ENCODE measurements around the gene PRKCA. TPM values are rescaled to one million over a fixed set of nuclear protein-coding genes. Genes with fewer than 3 reads are reported as not detected.

PRKCA gene
- total and polyA plus RNA-seq, 4 experiments from 2014 or later, result 1.1 to 107 (median 56.1) TPM

DNA sequence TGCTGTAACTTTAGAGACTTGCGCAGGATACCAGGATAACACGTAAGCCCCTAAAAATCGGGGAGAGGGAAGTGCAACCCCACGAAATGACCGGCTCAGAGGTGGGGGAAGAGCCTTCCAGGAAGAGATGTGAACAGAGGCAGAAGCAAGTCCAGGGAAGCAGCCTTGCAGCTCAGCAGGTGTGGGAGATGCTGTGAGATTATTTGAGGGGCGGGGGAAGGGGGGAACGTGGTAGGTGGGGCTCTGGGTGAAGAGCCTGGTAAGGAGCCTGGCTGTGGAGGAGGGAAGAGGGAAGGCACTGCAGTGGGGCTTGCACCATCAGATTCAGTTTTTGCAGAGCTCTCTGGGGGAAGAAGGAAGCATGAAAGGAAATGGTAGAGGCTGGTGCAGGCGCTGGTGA lies 437.1 kb downstream of the PRKCA start:
- ChIA-PET CTCF (ENCODE audit: partially characterized antibody) (no interaction called here), POLR2A (ENCODE audit: partially characterized antibody) (no interaction called here)
- H3K27me3 Mint-ChIP-seq, result no peaks in the 10 kb centered on the region
- intact Hi-C loops (cut with micrococcal nuclease), result no loop called here
- no peak overlapping the region for H3K4me3 ChIP-seq (ENCODE audit: low read length in 2 of 2)
- no peaks in the 10 kb centered on the region for H3K27me3 ChIP-seq (ENCODE audit: insufficient read depth, low read length)
- no peak overlapping the region for H3K4me3 Mint-ChIP-seq
- no peak for DNase-seq
- peak overlapping the region in 2 of 7 donors; percentile 12 to 36 for H3K27ac Mint-ChIP-seq
- peaks cover 77 to 81% of the 10 kb centered on the region in 2 donors for H3K36me3 Mint-ChIP-seq
- no peaks in the 10 kb centered on the region for H3K4me1 ChIP-seq (ENCODE audit: insufficient read depth, low read length)
- peaks cover 0 to 2% (median 0%) of the 10 kb centered on the region in 8 donors for H3K9me3 Mint-ChIP-seq
- peaks cover 50% of the 10 kb centered on the region for H3K36me3 ChIP-seq (ENCODE audit: insufficient read depth, low read length)
- no peak overlapping the region for H3K27ac ChIP-seq (ENCODE audit: low read depth, low read length)
- H3K9me3 ChIP-seq (ENCODE audit: control insufficient read depth in 1 of 2, low read length in 2 of 2), result no peaks in the 10 kb centered on the region
- H3K4me1 Mint-ChIP-seq, result peaks cover 0 to 2% (median 0%) of the 10 kb centered on the region in 4 donors

DNA sequence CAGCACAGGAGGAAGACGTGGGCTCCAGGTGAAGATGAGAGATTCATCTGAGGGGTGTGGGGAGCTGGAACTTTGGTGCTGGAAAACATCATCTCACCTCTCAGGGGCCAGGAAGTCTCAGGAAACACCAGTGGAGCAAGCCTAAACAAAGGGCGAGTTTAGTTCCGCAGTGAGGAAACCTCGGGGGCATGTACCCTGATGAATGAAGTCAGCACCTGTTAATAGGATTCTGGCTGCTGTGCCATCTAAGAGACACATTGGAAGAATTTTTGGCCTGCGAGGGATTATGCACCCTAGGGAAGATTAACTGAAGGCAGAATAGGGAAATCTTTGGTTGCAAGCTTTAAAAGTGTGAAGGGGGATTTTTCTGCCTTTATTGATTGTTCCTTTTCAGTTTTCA lies 437.8 kb downstream of the PRKCA start:
- no peak overlapping the region for H3K4me3 Mint-ChIP-seq
- H3K9me3 Mint-ChIP-seq, result peaks cover 0 to 2% (median 0%) of the 10 kb centered on the region in 8 donors
- peaks cover 44% of the 10 kb centered on the region for H3K36me3 ChIP-seq (ENCODE audit: insufficient read depth, low read length)
- no peaks in the 10 kb centered on the region for H3K9me3 ChIP-seq (ENCODE audit: control insufficient read depth in 1 of 2, low read length in 2 of 2)
- H3K4me1 ChIP-seq (ENCODE audit: insufficient read depth, low read length), result no peaks in the 10 kb centered on the region
- POLR2A ChIA-PET (ENCODE audit: partially characterized antibody), result no interaction called here
- H3K4me1 Mint-ChIP-seq, result peaks cover 0 to 2% (median 0%) of the 10 kb centered on the region in 4 donors
- no peaks in the 10 kb centered on the region for H3K27me3 Mint-ChIP-seq
- intact Hi-C loops (cut with micrococcal nuclease), result no loop called here
- peak overlapping the region in 3 of 7 donors; percentile 13 to 51 (median 48) for H3K27ac Mint-ChIP-seq
- no peaks in the 10 kb centered on the region for H3K27me3 ChIP-seq (ENCODE audit: insufficient read depth, low read length)
- CTCF ChIA-PET (ENCODE audit: partially characterized antibody), result no interaction called here
- H3K36me3 Mint-ChIP-seq, result peaks cover 80 to 82% of the 10 kb centered on the region in 2 donors
- H3K27ac ChIP-seq (ENCODE audit: low read depth, low read length), result no peak overlapping the region
- H3K4me3 ChIP-seq (ENCODE audit: low read length in 2 of 2), result no peak overlapping the region
- no peak for DNase-seq

DNA sequence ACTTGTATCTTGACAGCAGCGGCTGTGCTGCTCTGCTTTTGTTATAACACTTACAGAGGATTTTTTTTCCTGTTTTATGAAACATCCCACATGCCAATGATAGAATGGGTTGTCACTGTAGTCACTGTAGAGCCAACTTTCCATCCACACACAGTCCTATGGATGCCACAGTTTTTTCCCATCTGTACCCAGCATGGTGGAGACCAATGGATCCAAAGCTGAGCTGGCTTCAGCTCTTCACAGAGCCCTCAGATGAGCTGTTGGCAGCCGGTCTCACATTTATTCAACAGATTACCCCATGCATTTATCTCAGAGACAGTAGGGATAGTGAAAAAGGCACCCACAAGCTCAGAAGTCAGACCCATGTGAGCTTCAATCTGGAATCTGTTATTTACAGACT lies 441.1 kb downstream of the PRKCA start:
- CTCF ChIA-PET (ENCODE audit: partially characterized antibody), result interaction anchor here (0.6 to 1.0 kb wide), 2 partner anchors 12 to 14 kb away, joined by 3 read pairs; no protein-coding TSS in a partner anchor
- intact Hi-C loops (cut with micrococcal nuclease), result no loop called here
- no peaks in the 10 kb centered on the region for H3K9me3 ChIP-seq (ENCODE audit: control insufficient read depth in 1 of 2, low read length in 2 of 2)
- no peak for DNase-seq
- H3K27me3 Mint-ChIP-seq, result no peaks in the 10 kb centered on the region
- H3K36me3 Mint-ChIP-seq, result peaks cover 62 to 77% of the 10 kb centered on the region in 2 donors
- no peak overlapping the region for H3K4me3 Mint-ChIP-seq
- POLR2A ChIA-PET (ENCODE audit: partially characterized antibody), result no interaction called here
- H3K27me3 ChIP-seq (ENCODE audit: insufficient read depth, low read length), result no peaks in the 10 kb centered on the region
- H3K4me1 Mint-ChIP-seq, result peaks cover 0 to 2% (median 0%) of the 10 kb centered on the region in 4 donors
- H3K27ac ChIP-seq (ENCODE audit: low read depth, low read length), result no peak overlapping the region
- H3K4me1 ChIP-seq (ENCODE audit: insufficient read depth, low read length), result no peaks in the 10 kb centered on the region
- peaks cover 32% of the 10 kb centered on the region for H3K36me3 ChIP-seq (ENCODE audit: insufficient read depth, low read length)
- H3K9me3 Mint-ChIP-seq, result peaks cover 0 to 2% (median 0%) of the 10 kb centered on the region in 8 donors
- H3K27ac Mint-ChIP-seq, result no peak overlapping the region
- no peak overlapping the region for H3K4me3 ChIP-seq (ENCODE audit: low read length in 2 of 2)

DNA sequence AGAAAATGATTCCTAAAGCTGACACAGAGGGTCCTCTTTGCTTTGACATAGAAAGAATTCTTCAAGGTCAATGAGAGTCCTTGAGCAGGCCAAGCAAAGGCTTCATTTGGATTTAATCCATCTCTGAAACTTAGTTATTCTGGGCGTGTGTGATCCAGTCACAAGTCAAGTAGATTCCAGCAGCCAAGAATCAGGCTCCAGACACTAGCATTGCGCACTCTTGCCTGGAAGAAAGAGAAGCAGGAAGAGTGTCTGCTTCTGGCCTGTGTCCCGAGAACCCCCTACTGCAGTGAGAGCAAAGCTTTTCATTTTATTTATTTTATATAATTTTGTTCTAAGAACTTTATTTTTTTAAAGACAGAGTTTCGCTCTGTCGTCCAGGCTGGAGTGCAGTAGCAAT lies 444.3 kb downstream of the PRKCA start:
- H3K27ac ChIP-seq (ENCODE audit: low read depth, low read length), result no peak overlapping the region
- H3K4me3 Mint-ChIP-seq, result no peak overlapping the region
- H3K27ac Mint-ChIP-seq, result no peak overlapping the region
- no peak overlapping the region for H3K4me3 ChIP-seq (ENCODE audit: low read length in 2 of 2)
- no peaks in the 10 kb centered on the region for H3K9me3 ChIP-seq (ENCODE audit: control insufficient read depth in 1 of 2, low read length in 2 of 2)
- H3K27me3 ChIP-seq (ENCODE audit: insufficient read depth, low read length), result no peaks in the 10 kb centered on the region
- ChIA-PET POLR2A (ENCODE audit: partially characterized antibody) (no interaction called here), CTCF (ENCODE audit: partially characterized antibody) (no interaction called here)
- DNase-seq, result no peak
- peaks cover 66 to 76% of the 10 kb centered on the region in 2 donors for H3K36me3 Mint-ChIP-seq
- H3K4me1 Mint-ChIP-seq, result no peaks in the 10 kb centered on the region
- no peaks in the 10 kb centered on the region for H3K9me3 Mint-ChIP-seq
- no peaks in the 10 kb centered on the region for H3K4me1 ChIP-seq (ENCODE audit: insufficient read depth, low read length)
- intact Hi-C loops (cut with micrococcal nuclease), result no loop called here
- H3K27me3 Mint-ChIP-seq, result no peaks in the 10 kb centered on the region
- peaks cover 33% of the 10 kb centered on the region for H3K36me3 ChIP-seq (ENCODE audit: insufficient read depth, low read length)

DNA sequence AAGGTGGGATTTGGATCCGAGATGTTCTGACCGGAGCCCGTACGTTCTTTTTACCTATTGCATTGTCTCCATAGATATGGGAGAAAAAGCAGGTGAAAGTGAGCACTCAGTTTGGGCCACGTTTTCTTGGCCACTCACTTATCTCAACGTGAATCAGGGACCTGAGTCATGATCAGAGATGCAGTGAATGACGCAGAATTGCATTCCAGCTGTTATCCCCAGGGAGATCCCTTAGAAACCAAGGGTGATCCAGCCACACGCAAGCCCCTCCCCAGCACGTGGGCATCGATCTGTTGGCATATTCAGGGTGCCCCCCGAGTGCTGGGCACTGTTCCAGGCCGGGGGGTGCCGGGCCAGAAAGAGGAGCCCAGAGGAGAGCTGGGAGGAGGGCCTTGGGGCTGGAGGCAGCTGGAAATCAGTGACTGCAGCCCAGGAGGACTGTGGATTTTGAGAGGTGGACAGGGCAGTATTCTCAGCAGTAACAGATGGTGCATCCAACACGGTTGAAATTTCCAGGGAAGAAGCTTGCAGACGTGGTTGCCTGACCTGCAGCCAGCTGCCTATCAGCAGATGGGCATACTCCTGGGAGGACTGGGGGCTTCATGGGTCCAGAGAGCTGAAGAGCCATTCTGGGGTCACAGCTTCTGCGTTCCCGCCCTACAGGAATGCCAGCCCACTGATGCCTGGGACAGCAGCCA lies 445.3 kb downstream of the PRKCA start:
- H3K36me3 ChIP-seq (ENCODE audit: insufficient read depth, low read length), result peaks cover 23% of the 10 kb centered on the region
- H3K27ac Mint-ChIP-seq, result peak overlapping the region in 1 of 7 donors; percentile 14
- H3K27ac ChIP-seq (ENCODE audit: low read depth, low read length), result no peak overlapping the region
- H3K9me3 ChIP-seq (ENCODE audit: control insufficient read depth in 1 of 2, low read length in 2 of 2), result no peaks in the 10 kb centered on the region
- H3K9me3 Mint-ChIP-seq, result no peaks in the 10 kb centered on the region
- ChIA-PET CTCF (ENCODE audit: partially characterized antibody) (no interaction called here), POLR2A (ENCODE audit: partially characterized antibody) (no interaction called here)
- H3K4me3 Mint-ChIP-seq, result no peak overlapping the region
- no peak overlapping the region for H3K4me3 ChIP-seq (ENCODE audit: low read length in 2 of 2)
- H3K27me3 ChIP-seq (ENCODE audit: insufficient read depth, low read length), result no peaks in the 10 kb centered on the region
- H3K27me3 Mint-ChIP-seq, result no peaks in the 10 kb centered on the region
- intact Hi-C loops (cut with micrococcal nuclease), result no loop called here
- no peaks in the 10 kb centered on the region for H3K4me1 ChIP-seq (ENCODE audit: insufficient read depth, low read length)
- no peak for DNase-seq
- peaks cover 58 to 70% of the 10 kb centered on the region in 2 donors for H3K36me3 Mint-ChIP-seq
- no peaks in the 10 kb centered on the region for H3K4me1 Mint-ChIP-seq

DNA sequence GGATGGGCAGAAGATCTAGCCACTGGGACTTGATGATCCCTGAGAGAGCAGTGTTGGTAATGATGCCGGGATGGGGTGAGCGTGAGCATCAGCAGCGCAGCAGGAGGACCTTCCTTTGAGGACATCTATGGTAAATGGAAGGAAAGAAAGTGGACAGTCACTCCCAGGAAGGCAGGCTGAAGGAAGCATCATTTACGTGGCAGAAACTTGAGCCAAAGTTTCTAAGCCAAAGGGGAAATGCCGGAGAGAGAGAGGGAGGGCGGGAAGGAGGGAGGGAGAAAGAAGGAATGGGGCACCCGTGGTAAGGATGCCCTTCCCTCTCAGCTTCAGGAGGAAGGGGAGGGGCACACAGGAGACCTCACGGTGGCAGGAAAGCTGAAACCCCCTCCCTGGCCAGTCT lies 446.2 kb downstream of the PRKCA start:
- H3K36me3 Mint-ChIP-seq, result peaks cover 56 to 67% of the 10 kb centered on the region in 2 donors
- no peak overlapping the region for H3K27ac ChIP-seq (ENCODE audit: low read depth, low read length)
- no peaks in the 10 kb centered on the region for H3K27me3 ChIP-seq (ENCODE audit: insufficient read depth, low read length)
- no peaks in the 10 kb centered on the region for H3K9me3 Mint-ChIP-seq
- peaks cover 18% of the 10 kb centered on the region for H3K36me3 ChIP-seq (ENCODE audit: insufficient read depth, low read length)
- intact Hi-C loops (cut with micrococcal nuclease), result no loop called here
- no peaks in the 10 kb centered on the region for H3K4me1 ChIP-seq (ENCODE audit: insufficient read depth, low read length)
- DNase-seq, result no peak
- no peaks in the 10 kb centered on the region for H3K9me3 ChIP-seq (ENCODE audit: control insufficient read depth in 1 of 2, low read length in 2 of 2)
- no peaks in the 10 kb centered on the region for H3K4me1 Mint-ChIP-seq
- ChIA-PET CTCF (ENCODE audit: partially characterized antibody) (no interaction called here), POLR2A (ENCODE audit: partially characterized antibody) (no interaction called here)
- H3K4me3 ChIP-seq (ENCODE audit: low read length in 2 of 2), result no peak overlapping the region
- H3K27me3 Mint-ChIP-seq, result no peaks in the 10 kb centered on the region
- H3K27ac Mint-ChIP-seq, result no peak overlapping the region
- H3K4me3 Mint-ChIP-seq, result no peak overlapping the region

DNA sequence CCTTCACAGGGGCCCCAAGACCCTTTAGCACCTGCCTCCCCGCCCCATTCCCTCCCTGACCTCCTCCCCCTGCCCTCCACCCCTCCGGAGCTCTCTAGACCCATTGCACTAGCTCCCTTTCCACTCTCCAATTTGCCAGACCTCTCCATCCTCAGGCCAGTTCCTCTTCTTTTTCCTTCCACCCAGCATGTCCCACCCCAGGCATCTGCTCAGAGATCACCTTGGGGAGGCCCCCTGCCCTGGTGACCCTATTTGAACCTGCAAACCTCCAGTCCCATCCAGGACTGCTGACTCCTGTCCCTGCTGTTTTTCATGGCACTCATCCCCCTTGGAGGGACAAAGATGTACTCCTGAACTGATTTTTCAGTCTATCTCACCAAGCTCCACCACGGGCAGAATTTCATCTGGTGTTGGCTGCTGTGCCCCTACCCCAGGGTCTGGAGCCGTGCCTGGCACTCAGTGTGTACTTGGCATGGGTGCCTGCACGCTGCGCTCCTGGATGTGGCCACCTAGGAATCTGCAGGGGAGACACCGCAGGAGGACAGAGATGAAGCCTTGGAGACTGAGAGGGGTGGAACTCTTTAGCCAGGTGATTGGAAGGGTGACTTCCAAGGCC lies 446.9 kb downstream of the PRKCA start:
- DNase-seq, result no peak
- H3K36me3 Mint-ChIP-seq, result peaks cover 56 to 67% of the 10 kb centered on the region in 2 donors
- Histone ChIP-seq H3K4me3 (ENCODE audit: low read length in 2 of 2) (no peak overlapping the region), H3K36me3 (ENCODE audit: insufficient read depth, low read length) (peaks cover 18% of the 10 kb centered on the region), H3K27me3 (ENCODE audit: insufficient read depth, low read length) (no peaks in the 10 kb centered on the region), H3K4me1 (ENCODE audit: insufficient read depth, low read length) (no peaks in the 10 kb centered on the region), H3K27ac (ENCODE audit: low read depth, low read length) (no peak overlapping the region), H3K9me3 (ENCODE audit: control insufficient read depth in 1 of 2, low read length in 2 of 2) (no peaks in the 10 kb centered on the region)
- POLR2A ChIA-PET (ENCODE audit: partially characterized antibody), result no interaction called here
- peak overlapping the region in 2 of 8 donors; percentile 5 to 27 for H3K4me3 Mint-ChIP-seq
- H3K27ac Mint-ChIP-seq, result peak overlapping the region in 3 of 7 donors; percentile 4 to 47 (median 4)
- no peaks in the 10 kb centered on the region for H3K4me1 Mint-ChIP-seq
- no peaks in the 10 kb centered on the region for H3K27me3 Mint-ChIP-seq
- CTCF ChIA-PET (ENCODE audit: partially characterized antibody), result no interaction called here
- intact Hi-C loops (cut with micrococcal nuclease), result no loop called here
- H3K9me3 Mint-ChIP-seq, result no peaks in the 10 kb centered on the region

All from CD4-positive, alpha-beta memory T cell (primary cell).